Brain microvascular endothelial cell (primary cell): ENCODE results near the gene THEMIS.

Experiments used
- DNase-seq: peaks from one replicate; pipeline ENCODE4 v3.0.0-alpha.2; 2020
- H3K27ac ChIP-seq: fragments of 250-450 bp; sonication (Bioruptor Pico); 2 replicates; pipeline ENCODE4 v1.5.1; 2020; ENCODE audit warnings: mild to moderate bottlenecking, moderate library complexity
- H3K27me3 ChIP-seq: fragments of 250-450 bp; sonication (Bioruptor Pico); replicated peaks from 2 replicates; pipeline ENCODE4 v1.5.1; 2020; ENCODE audit warnings: mild to moderate bottlenecking
- H3K36me3 ChIP-seq: fragments of 250-450 bp; sonication (Bioruptor Pico); replicated peaks from 2 replicates; pipeline ENCODE4 v1.5.1; 2020; ENCODE audit warnings: mild to moderate bottlenecking
- H3K4me3 ChIP-seq: 2 replicates; pipeline ENCODE4 v1.5.1; 2011; ENCODE audit warnings: low read depth, mild to moderate bottlenecking, control low read depth, low read length, moderate library complexity
- CTCF ChIP-seq: IDR thresholded peaks from 2 replicates; pipeline ENCODE4 v1.5.1; 2011; ENCODE audit warnings: low read depth, mild to moderate bottlenecking, moderate library complexity, low read length, control low read depth, inconsistent platforms; ENCODE audit errors: missing control alignments
- in situ Hi-C: cut with HindIII; loops from 2 replicates; pipeline ENCODE4 v1.10.0; 2017; ENCODE audit warnings: low sequenced_read_pairs, low pct_ligation_motif_present

The THEMIS gene

GRCh38 chr6:127920804-127921203 lies 19.9 kb upstream of the THEMIS start:
- Histone ChIP-seq H3K4me3 (no peak overlapping the region), H3K27me3 (no peaks in the 10 kb centered on the region), H3K36me3 (no peaks in the 10 kb centered on the region), H3K27ac (no peak overlapping the region)
- no peak for DNase-seq
- in situ Hi-C loops, result no loop called here
- no peak for TF ChIP-seq CTCF

GRCh38 chr6:127918506-127919427 lies 17.9 kb upstream of the THEMIS start:
- Histone ChIP-seq H3K27me3 (no peaks in the 10 kb centered on the region), H3K27ac (no peak overlapping the region), H3K36me3 (no peaks in the 10 kb centered on the region), H3K4me3 (no peak overlapping the region)
- no peak for DNase-seq
- TF ChIP-seq CTCF, result no peak
- in situ Hi-C loops, result no loop called here

- in situ Hi-C loops, result no loop called here
- no peak for DNase-seq
- H3K36me3 ChIP-seq, result no peaks in the 10 kb centered on the region
- H3K4me3 ChIP-seq, result no peak overlapping the region
- H3K27ac ChIP-seq, result no peak overlapping the region
- TF ChIP-seq CTCF, result no peak
- no peaks in the 10 kb centered on the region for H3K27me3 ChIP-seq
Measured at GRCh38 chr6:127917766-127918165, 16.9 kb upstream of the THEMIS start.

GRCh38 chr6:127914240-127914639 lies 13.4 kb upstream of the THEMIS start:
- Histone ChIP-seq H3K4me3 (no peak overlapping the region), H3K27ac (no peak overlapping the region), H3K36me3 (no peaks in the 10 kb centered on the region), H3K27me3 (no peaks in the 10 kb centered on the region)
- no peak for DNase-seq
- no peak for TF ChIP-seq CTCF
- in situ Hi-C loops, result no loop called here

GRCh38 chr6:127912914-127913313 lies 12.1 kb upstream of the THEMIS start:
- DNase-seq, result no peak
- Histone ChIP-seq H3K27me3 (no peaks in the 10 kb centered on the region), H3K36me3 (no peaks in the 10 kb centered on the region), H3K4me3 (no peak overlapping the region), H3K27ac (no peak overlapping the region)
- TF ChIP-seq CTCF, result no peak
- in situ Hi-C loops, result no loop called here
